HEK293T (cell line): ENCODE measurements around the gene HLCS.

Source experiments
- CTCF ChIA-PET: fragments of 350-600 bp; formaldehyde crosslinking; extraction: SDS; loops from one replicate; lab custom pipeline; 2021; ENCODE audit warnings: antibody characterized with exemption, inconsistent platforms; lab: Yijun Ruan, JAX
- POLR2A ChIA-PET: fragments of 350-600 bp; formaldehyde crosslinking; extraction: SDS; loops from one replicate; lab custom pipeline; 2020; ENCODE audit warnings: antibody characterized with exemption, inconsistent platforms; lab: Yijun Ruan, JAX
- DNase-seq: peaks from one replicate; pipeline ENCODE4 v3.0.0; 2012; ENCODE audit warnings: mixed read lengths; ENCODE audit errors: extremely low spot score
- ARNT ChIP-seq: fragments of 450-650 bp; IDR thresholded peaks from 2 replicates; pipeline ENCODE4 v1.6.1; 2017; ENCODE audit warnings: mild to moderate bottlenecking
- BHLHE40 ChIP-seq: fragments of 450-650 bp; IDR thresholded peaks from 2 replicates; pipeline ENCODE4 v1.6.1; 2016; ENCODE audit warnings: mild to moderate bottlenecking, moderate library complexity, borderline replicate concordance
- CTBP1 ChIP-seq: fragments of 450-650 bp; IDR thresholded peaks from 2 replicates; pipeline ENCODE4 v1.6.1; 2016; ENCODE audit warnings: borderline replicate concordance
- ELF4 ChIP-seq: fragments of 450-650 bp; IDR thresholded peaks from 2 replicates; pipeline ENCODE4 v1.6.1; 2017; ENCODE audit warnings: antibody characterized with exemption
- FOXA1 ChIP-seq: fragments of 450-650 bp; IDR thresholded peaks from 2 replicates; pipeline ENCODE4 v1.6.1; 2016; ENCODE audit warnings: mild to moderate bottlenecking
- FOXK2 ChIP-seq: fragments of 450-650 bp; IDR thresholded peaks from 2 replicates; pipeline ENCODE4 v1.6.1; 2016; ENCODE audit warnings: mild to moderate bottlenecking
- FOXM1 ChIP-seq: fragments of 450-650 bp; IDR thresholded peaks from 2 replicates; pipeline ENCODE4 v1.6.1; 2017; ENCODE audit warnings: mild to moderate bottlenecking, borderline replicate concordance
- HDGF ChIP-seq: fragments of 450-650 bp; IDR thresholded peaks from 2 replicates; pipeline ENCODE4 v1.6.1; 2017; ENCODE audit warnings: antibody characterized with exemption, borderline replicate concordance
- L3MBTL2 ChIP-seq: fragments of 450-650 bp; conservative IDR thresholded peaks from 2 replicates; pipeline ENCODE4 v1.6.1; 2016; ENCODE audit warnings: mild to moderate bottlenecking
- LEF1 ChIP-seq: fragments of 450-650 bp; IDR thresholded peaks from 2 replicates; pipeline ENCODE4 v1.6.1; 2017; ENCODE audit warnings: mild to moderate bottlenecking, borderline replicate concordance
- NFRKB ChIP-seq: fragments of 450-650 bp; IDR thresholded peaks from 2 replicates; pipeline ENCODE4 v1.6.1; 2016; ENCODE audit warnings: mild to moderate bottlenecking, moderate library complexity
- PKNOX1 ChIP-seq: fragments of 450-650 bp; IDR thresholded peaks from 2 replicates; pipeline ENCODE4 v1.6.1; 2016
- SP1 ChIP-seq: fragments of 450-650 bp; IDR thresholded peaks from 2 replicates; pipeline ENCODE4 v1.6.1; 2017
- SUZ12 ChIP-seq: fragments of 450-650 bp; IDR thresholded peaks from 2 replicates; pipeline ENCODE4 v1.6.1; 2016; ENCODE audit warnings: mild to moderate bottlenecking
- TARDBP ChIP-seq: fragments of 450-650 bp; IDR thresholded peaks from 2 replicates; pipeline ENCODE4 v1.6.1; 2016
- ZNF384 ChIP-seq: fragments of 450-650 bp; IDR thresholded peaks from 2 replicates; pipeline ENCODE4 v1.6.1; 2016

Gene HLCS

GRCh38 chr21:36743008-36743407, 223.5 kb downstream of the HLCS start:
- TF ChIP-seq ARNT (no peak), FOXK2 (no peak), BHLHE40 (no peak), PKNOX1 (no peak), ELF4 (no peak), SP1 (no peak), FOXM1 (no peak), CTBP1 (no peak), FOXA1 (no peak), NFRKB (no peak), LEF1 (no peak), TARDBP (no peak), SUZ12 (no peak), ZNF384 (no peak), L3MBTL2 (no peak), HDGF (no peak)
- CTCF ChIA-PET: no interaction called here
- POLR2A ChIA-PET: interaction anchor here (0.6 kb wide), 1 partner anchor 14 kb away, joined by 3 read pairs; no protein-coding TSS in a partner anchor
- no peak for DNase-seq

- DNase-seq: no peak
- POLR2A ChIA-PET: no interaction called here
- CTCF ChIA-PET: no interaction called here
- TF ChIP-seq CTBP1: no peak
- no peak for TF ChIP-seq LEF1
- no peak for TF ChIP-seq FOXM1
- no peak for TF ChIP-seq ZNF384
- TF ChIP-seq ELF4: no peak
- no peak for TF ChIP-seq FOXA1
- TF ChIP-seq FOXK2: no peak
- TF ChIP-seq TARDBP: no peak
- no peak for TF ChIP-seq PKNOX1
- TF ChIP-seq ARNT: no peak
- no peak for TF ChIP-seq NFRKB
- TF ChIP-seq HDGF: no peak
- TF ChIP-seq SP1: no peak
- TF ChIP-seq BHLHE40: no peak
- no peak for TF ChIP-seq L3MBTL2
- no peak for TF ChIP-seq SUZ12
Observed at GRCh38 chr21:36741506-36741905, 225.0 kb downstream of the HLCS start.

- ChIA-PET CTCF (no interaction called here), POLR2A (no interaction called here)
- TF ChIP-seq FOXM1 (no peak), TARDBP (no peak), CTBP1 (no peak), BHLHE40 (no peak), PKNOX1 (no peak), FOXA1 (no peak)
- DNase-seq: no peak
Observed at GRCh38 chr21:36738489-36739126, 227.9 kb downstream of the HLCS start.

GRCh38 chr21:36735724-36736320, 230.6 kb downstream of the HLCS start:
- ChIA-PET CTCF (no interaction called here), POLR2A (no interaction called here)
- TF ChIP-seq LEF1 (no peak), FOXA1 (no peak), CTBP1 (no peak), HDGF (no peak)
- no peak for DNase-seq

GRCh38 chr21:36735201-36735515, 231.3 kb downstream of the HLCS start:
- no peak for DNase-seq
- CTCF ChIA-PET: no interaction called here
- TF ChIP-seq TARDBP: no peak
- TF ChIP-seq SUZ12: no peak
- no peak for TF ChIP-seq ELF4
- TF ChIP-seq L3MBTL2: no peak
- no peak for TF ChIP-seq CTBP1
- no peak for TF ChIP-seq ARNT
- no peak for TF ChIP-seq BHLHE40
- no peak for TF ChIP-seq ZNF384
- TF ChIP-seq FOXM1: no peak
- TF ChIP-seq PKNOX1: no peak
- no peak for TF ChIP-seq NFRKB
- TF ChIP-seq SP1: no peak
- TF ChIP-seq FOXA1: no peak
- no peak for TF ChIP-seq HDGF
- no peak for TF ChIP-seq FOXK2
- POLR2A ChIA-PET: no interaction called here
